Temporal lobe (tissue), 2 donors: ENCODE measurements around the gene EME1. TPM values are rescaled to one million over a fixed set of nuclear protein-coding genes. Genes with fewer than 3 reads are reported as not detected.

Source experiments
- small RNA-seq: library from RNA; depleted of rRNA; stranded (forward); fragments of <200 nt; gene quantifications from one replicate; pipeline ENCODE3, GENCODE V24; 2014; ENCODE audit warnings: low replicate concordance
- total RNA-seq: library from RNA; depleted of rRNA; stranded (reverse); fragments of >200 nt; gene quantifications from one replicate; pipeline ENCODE4 v1.2.3, GENCODE V29; 2014

The EME1 gene
- total RNA-seq, 1 donor from 2014 or later: 0.74 TPM

Small RNA genes within 50 kb of the gene (small RNA-seq; reads per million reads assigned to genes)
- not detected for gene RF00019

Other genes starting within 250 kb of the EME1 start
- gene SAMD14, start 243.1 kb upstream of the EME1 start, total RNA-seq: 30.5 TPM
- gene PPP1R9B, start 222.6 kb upstream of the EME1 start, total RNA-seq: 52.1 TPM
- 0.25 TPM for gene SGCA, start 207.2 kb upstream of the EME1 start, total RNA-seq
- gene COL1A1, start 171.6 kb upstream of the EME1 start, total RNA-seq: 41.1 TPM
- gene TMEM92, start 98.8 kb upstream of the EME1 start, total RNA-seq: not detected
- 4.2 TPM for gene XYLT2, start 27.1 kb upstream of the EME1 start, total RNA-seq
- gene MRPL27, start within 50 bp of the EME1 start, total RNA-seq: 28.8 TPM
- 35.4 TPM for gene LRRC59, start 24.3 kb downstream of the EME1 start, total RNA-seq
- 3.0 TPM for gene ACSF2, start 53.0 kb downstream of the EME1 start, total RNA-seq
- gene CHAD, start 95.7 kb downstream of the EME1 start, total RNA-seq: 0.25 TPM
- gene RSAD1, start 105.6 kb downstream of the EME1 start, total RNA-seq: 17.9 TPM
- 1.2 TPM for gene MYCBPAP, start 135.2 kb downstream of the EME1 start, total RNA-seq
- not detected for gene EPN3, start 159.5 kb downstream of the EME1 start, total RNA-seq
- gene SPATA20, start 173.9 kb downstream of the EME1 start, total RNA-seq: 16.2 TPM
- 8.9 TPM for gene CACNA1G, start 187.5 kb downstream of the EME1 start, total RNA-seq